D341Med (cell line): ENCODE results near the gene PROK1.
A peak's percentile ranks its signal among the peaks of the same experiment; 100 is the strongest.
"Not testable (repeated sequence)": the region's sequence is repeated elsewhere in the genome, so short reads cannot be mapped to it uniquely, and the experiment has no call there.

ENCODE experiments used
- DNase-seq: peaks from one replicate; pipeline ENCODE4 v3.0.0; 2012; ENCODE audit warnings: low spot score

Gene PROK1

GRCh38 chr1:110450929-110451328 lies at the start of gene PROK1:
PROK1 (plus strand) TSS chr1:110451149; CDS start chr1:110451217, 68 bp downstream.
- no peak for DNase-seq

DNA sequence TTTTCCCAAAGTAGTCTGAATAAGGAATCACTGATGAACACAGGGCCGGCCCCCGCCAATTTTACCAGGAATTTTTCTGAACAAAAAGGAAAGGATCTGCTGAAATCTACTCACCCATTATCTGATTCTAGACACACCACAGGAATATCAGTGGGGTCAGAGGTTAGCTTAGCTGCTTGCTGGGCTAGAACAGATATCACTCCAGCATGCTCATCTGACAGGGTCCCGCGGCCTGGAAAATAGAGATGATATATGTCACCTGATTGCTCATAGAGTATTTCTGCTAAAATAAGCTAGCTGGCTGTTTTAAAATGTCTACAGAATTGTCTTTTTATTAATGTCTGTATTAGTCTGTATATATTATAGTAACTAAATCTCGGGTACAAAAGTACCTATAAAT lies 47.1 kb upstream of the PROK1 start:
- no peak for DNase-seq

DNA sequence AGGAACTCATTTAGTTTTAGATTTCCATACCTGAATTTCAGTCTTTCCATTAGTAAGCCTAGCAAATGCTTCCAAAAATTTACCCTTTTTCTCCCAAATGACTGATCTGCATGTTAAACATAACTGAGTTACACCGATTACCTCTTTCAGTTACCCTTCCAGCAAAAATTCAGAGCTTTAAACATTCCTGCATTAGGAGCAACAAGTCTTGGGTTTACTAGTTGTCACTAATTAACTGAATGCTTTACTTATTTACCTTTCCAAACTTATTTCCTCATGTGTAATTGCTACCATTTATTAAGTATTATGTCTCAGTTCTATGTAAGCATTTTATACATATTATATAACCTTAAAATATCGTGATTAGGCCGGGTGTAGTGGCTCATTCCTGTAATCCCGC lies 46.5 kb upstream of the PROK1 start:
- DNase-seq: no peak

- not testable (repeated sequence) for DNase-seq
Measured at GRCh38 chr1:110406407-110406806, 44.5 kb upstream of the PROK1 start.

- DNase-seq: peak; percentile 86
Measured at GRCh38 chr1:110407260-110408210, 43.4 kb upstream of the PROK1 start, which contains the start of gene LAMTOR5. LAMTOR5 (minus strand) TSS chr1:110407694; CDS start chr1:110407620, 74 bp downstream.

GRCh38 chr1:110408488-110408887 lies 42.5 kb upstream of the PROK1 start:
- no peak for DNase-seq

DNA sequence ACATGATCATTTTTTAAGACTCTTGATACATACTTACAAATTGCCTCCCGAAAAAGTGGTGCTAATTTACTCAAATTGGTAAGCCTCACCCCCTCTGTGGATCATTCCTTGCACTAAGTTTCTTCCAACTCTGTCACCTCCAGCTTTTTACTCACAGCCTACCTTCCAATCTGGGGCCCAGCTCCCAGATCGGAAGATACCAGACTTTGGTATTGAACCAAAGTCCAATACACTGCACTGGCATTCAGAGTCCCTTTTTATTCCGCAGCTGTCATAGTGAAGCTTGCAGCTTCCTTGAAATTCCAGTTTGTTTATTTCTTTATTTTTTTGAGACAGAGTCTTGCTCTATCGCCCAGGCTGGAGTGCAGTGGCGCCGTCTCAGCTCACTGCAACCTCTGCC lies 41.6 kb upstream of the PROK1 start:
- no peak for DNase-seq

GRCh38 chr1:110411173-110411735 lies 39.7 kb upstream of the PROK1 start:
- DNase-seq: no peak

DNA sequence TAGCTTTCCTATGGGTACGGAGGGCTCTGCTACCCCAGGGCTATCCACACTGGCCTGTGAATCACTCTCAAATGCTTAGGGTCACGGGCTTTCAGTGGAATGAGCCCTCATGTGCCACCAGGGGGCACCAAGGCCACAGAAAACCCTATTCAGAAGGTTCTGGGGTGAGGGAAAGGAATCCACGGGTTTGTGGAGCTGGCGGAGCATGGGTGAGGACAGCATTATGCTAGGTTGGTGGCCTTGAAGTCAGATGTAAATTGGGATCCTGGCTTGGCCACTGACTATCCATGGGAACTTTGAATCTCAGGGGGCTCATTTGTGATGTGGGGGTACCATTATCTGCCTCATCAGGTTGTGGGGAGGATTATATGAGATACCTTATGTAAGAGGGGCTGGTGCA lies 38.4 kb upstream of the PROK1 start:
- peak; percentile 71 for DNase-seq

DNA sequence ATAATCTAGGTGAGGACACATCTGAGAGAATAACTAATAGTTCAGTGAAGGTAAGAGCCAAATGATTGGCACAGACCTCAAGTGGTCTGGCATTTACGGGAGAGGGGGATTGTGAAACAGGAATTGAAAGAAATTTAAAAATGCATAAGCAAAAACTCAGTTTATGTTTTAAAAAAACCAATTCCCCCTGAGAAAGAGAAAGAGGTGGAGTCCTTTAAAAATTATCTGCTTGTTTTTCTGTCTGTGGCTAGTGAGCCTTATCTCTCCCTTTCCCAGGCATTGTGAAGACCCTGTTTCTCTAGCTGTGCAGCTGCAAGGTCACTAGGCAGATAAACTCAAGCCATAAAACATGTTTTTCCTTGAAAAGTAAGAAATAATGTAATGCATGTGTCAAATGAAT lies 37.9 kb upstream of the PROK1 start:
- DNase-seq: not testable (repeated sequence)

GRCh38 chr1:110418729-110419128 lies 32.2 kb upstream of the PROK1 start:
- no peak for DNase-seq

- no peak for DNase-seq
Measured at GRCh38 chr1:110420023-110420662, 30.8 kb upstream of the PROK1 start.

- no peak for DNase-seq
Measured at GRCh38 chr1:110420874-110421793, 29.8 kb upstream of the PROK1 start.

DNA sequence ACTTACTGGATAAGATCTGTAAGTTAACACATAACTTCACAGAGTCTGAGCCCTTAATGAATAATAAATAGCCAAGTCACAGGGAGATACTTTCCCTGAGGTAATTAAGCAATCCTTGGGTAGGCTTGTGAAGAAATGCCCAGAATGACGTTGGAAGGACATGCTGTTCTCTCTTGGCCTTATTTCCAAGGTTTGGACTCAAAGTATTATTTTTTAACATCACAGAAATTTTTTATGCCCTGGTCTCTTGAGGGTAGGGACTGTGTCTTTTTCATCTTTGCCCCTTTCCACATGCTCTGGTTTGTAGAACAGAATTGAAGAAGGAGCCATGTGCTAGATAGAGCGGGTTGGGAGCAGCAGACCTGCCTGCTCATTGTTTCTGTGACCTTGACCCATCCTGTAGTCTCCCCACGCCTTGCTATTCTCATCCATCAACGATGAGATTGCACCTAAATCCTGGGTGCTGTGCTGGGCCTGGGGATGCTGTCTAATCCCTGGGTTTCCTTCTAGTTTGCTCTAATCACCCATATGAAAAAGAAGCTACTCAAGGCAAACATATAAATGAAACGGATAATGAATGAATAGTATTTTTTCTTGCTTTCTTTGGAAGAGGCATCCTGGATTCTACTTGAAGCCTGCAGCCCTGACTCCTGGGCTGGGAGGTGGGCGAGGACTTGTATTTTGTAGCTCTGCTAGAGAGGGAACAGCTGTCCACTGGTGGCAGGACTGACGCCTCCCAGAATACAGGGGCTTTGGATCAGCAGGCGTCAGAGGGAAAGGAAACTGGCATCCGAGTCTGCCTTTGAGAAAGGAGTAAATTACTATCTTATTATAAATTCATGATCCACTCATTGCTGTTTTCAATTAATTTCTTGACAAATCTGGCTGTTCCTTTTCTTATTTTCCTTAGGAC lies 26.0 kb upstream of the PROK1 start:
- no peak for DNase-seq

- no peak for DNase-seq
Measured at GRCh38 chr1:110425612-110426152, 25.3 kb upstream of the PROK1 start.

DNA sequence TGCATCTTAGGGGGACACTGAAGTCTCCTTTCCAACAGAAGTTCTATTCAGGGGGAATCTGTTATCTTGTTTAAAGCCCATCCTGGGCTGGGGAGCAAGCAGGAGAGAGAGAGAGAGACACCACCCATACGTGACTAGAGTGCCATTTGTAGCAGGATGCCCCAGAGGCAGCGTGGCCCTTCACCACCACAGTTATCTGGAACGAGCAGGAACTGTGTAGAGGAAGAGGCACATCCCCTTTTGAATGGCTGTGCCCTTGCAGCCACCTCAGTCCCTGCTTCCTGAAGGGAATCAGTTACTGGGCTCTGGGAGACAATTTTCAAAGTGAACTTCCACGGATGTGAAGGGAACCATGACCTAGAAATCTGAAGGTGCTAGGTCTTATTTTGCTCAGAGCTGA lies 24.1 kb upstream of the PROK1 start:
- no peak for DNase-seq

DNA sequence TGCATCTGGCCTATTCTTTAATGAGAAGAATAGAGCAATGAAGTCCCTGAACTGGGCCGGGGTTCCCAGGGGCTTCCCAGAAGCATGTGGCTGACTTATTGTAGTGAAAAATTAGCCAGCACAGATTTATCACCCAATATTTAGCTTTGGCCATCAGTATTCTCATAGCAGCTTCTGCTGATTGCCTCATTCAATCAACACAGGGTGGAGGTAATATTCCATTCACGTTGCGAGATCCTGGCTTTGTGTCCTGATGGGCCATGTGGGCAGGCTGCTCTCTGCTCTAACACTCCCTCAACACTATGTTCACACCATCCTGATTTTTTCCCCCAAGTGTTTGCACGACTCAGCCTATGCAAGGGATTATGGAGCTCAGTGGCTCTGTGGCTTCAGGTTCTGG lies 22.0 kb upstream of the PROK1 start:
- no peak for DNase-seq

- no peak for DNase-seq
Measured at GRCh38 chr1:110430366-110430765, 20.6 kb upstream of the PROK1 start.

DNA sequence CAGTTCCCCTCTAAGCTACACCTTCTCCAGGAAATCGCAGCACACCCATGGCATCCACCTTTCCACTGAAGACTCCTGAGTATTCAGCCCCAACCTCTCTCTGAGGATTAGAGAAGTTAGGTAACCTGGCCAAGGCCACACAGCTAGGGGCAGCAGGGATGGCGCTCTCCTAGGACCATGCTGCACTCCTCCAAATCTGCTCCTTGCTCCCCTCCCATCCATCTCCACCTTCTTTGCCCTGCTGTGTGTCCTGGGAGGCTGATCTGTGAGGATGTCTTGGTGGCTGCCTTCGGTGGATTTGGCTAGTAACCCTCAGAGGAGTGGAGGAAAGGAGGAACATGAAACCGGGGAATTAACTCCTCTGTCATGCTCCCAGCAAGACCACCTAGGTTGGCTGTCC lies 20.0 kb upstream of the PROK1 start:
- DNase-seq: no peak

DNA sequence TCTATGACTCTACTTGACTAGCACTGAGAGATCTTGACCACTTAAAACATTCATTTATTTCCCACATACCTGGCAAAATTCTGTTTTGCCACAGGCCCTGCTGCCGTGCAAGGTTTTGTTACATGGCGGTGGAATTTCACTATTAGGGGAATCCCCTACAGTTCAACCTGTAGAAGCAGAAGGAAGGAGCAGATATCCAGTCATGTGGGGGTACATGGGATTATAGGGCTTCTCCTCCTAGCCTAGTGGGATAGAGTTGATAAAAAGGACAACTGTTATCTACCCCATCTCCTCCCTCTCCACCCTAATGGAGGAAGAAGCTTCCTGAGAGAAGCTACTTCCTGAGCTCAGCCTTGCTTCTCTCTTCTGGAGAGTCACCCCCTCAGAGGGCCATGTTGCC lies 17.7 kb upstream of the PROK1 start:
- DNase-seq: no peak
